HCEC 1CT (cell line): ENCODE measurements around the gene HOXA2.

Source experiments
- DNase-seq: peaks from one replicate; pipeline ENCODE4 v3.0.0-alpha.2; 2017

The HOXA2 gene

GRCh38 chr7:27141137-27141922 lies 38.8 kb upstream of the HOXA2 start:
- no peak for DNase-seq

GRCh38 chr7:27140126-27140857 lies 37.8 kb upstream of the HOXA2 start:
- DNase-seq, result no peak

- no peak for DNase-seq
Observed at GRCh38 chr7:27139334-27140125, 37.0 kb upstream of the HOXA2 start.

GRCh38 chr7:27138985-27139333 lies 36.5 kb upstream of the HOXA2 start:
- DNase-seq, result no peak

- DNase-seq, result no peak
Observed at GRCh38 chr7:27138472-27138871, 36.0 kb upstream of the HOXA2 start.

GRCh38 chr7:27137640-27138315 lies 35.3 kb upstream of the HOXA2 start:
- no peak for DNase-seq

- peak; percentile 91 for DNase-seq
Observed at GRCh38 chr7:27134392-27134791, 31.9 kb upstream of the HOXA2 start.

GRCh38 chr7:27133409-27134231 lies 31.1 kb upstream of the HOXA2 start:
- DNase-seq, result no peak

- no peak for DNase-seq
Observed at GRCh38 chr7:27132978-27133377, 30.5 kb upstream of the HOXA2 start.

GRCh38 chr7:27132214-27132613 lies 29.7 kb upstream of the HOXA2 start:
- no peak for DNase-seq

- no peak for DNase-seq
Observed at GRCh38 chr7:27131390-27131819, 28.9 kb upstream of the HOXA2 start.

GRCh38 chr7:27130540-27131389 lies 28.3 kb upstream of the HOXA2 start, which contains the start of gene HOXA4:
Gene HOXA4 (minus strand): TSS chr7:27130757. CDS start chr7:27130733, 24 bp downstream.
- peak; percentile 90 for DNase-seq

GRCh38 chr7:27129729-27130539 lies 27.5 kb upstream of the HOXA2 start:
- peak; percentile 51 for DNase-seq

- no peak for DNase-seq
Observed at GRCh38 chr7:27128776-27129728, 26.6 kb upstream of the HOXA2 start.

- DNase-seq, result no peak
Observed at GRCh38 chr7:27128034-27128433, 25.6 kb upstream of the HOXA2 start.

- DNase-seq, result no peak
Observed at GRCh38 chr7:27126596-27127327, 24.3 kb upstream of the HOXA2 start.

- DNase-seq, result no peak
Observed at GRCh38 chr7:27125986-27126394, 23.5 kb upstream of the HOXA2 start.
